Gastrocnemius medialis (tissue), 4 donors: ENCODE results near the gene NGB.

Source experiments
- POLR2A ChIP-seq, 2 donors: fragments of 450-650 bp; IDR thresholded peaks; one replicate each; pipeline ENCODE4 v1.6.1; 2017; ENCODE audit warnings: antibody characterized with exemption in 2 of 2, mild to moderate bottlenecking in 2 of 2, moderate library complexity in 2 of 2
- TF ChIP-seq, protein P1 (sequence below), 5 experiments: fragments of 450-650 bp in 3 of 5; fragments of 200-600 bp in 2 of 5; sonication (generic) in 2 of 5; IDR thresholded peaks in 4 of 5; conservative IDR thresholded peaks in 1 of 5; 1 replicate in 4 of 5; 2 replicates in 1 of 5; pipeline ENCODE4 v1.5.1; 2016 to 2019; ENCODE audit warnings: antibody characterized with exemption in 5 of 5, mild to moderate bottlenecking in 3 of 5, moderate library complexity in 3 of 5

DNA sequence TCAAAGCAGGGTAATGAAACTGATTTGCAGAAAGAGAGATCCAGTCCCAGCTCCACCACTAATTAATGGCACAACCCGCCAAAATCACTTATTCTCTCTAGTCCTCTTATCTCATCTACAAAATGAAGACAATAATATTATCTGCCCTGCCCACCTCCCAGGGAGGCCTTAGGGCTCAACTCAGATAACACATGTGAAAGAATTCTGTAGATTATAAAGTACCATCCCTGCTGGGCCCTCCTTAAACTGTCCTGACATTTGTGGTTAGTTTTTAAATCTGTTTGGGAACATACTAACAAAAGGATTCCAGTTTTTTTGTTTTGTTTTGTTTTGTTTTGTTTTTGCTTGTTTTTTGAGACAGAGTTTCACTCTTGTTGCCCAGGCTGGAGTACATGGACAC is 42.4 kb upstream of the NGB start:
- TF ChIP-seq, protein P1, sequence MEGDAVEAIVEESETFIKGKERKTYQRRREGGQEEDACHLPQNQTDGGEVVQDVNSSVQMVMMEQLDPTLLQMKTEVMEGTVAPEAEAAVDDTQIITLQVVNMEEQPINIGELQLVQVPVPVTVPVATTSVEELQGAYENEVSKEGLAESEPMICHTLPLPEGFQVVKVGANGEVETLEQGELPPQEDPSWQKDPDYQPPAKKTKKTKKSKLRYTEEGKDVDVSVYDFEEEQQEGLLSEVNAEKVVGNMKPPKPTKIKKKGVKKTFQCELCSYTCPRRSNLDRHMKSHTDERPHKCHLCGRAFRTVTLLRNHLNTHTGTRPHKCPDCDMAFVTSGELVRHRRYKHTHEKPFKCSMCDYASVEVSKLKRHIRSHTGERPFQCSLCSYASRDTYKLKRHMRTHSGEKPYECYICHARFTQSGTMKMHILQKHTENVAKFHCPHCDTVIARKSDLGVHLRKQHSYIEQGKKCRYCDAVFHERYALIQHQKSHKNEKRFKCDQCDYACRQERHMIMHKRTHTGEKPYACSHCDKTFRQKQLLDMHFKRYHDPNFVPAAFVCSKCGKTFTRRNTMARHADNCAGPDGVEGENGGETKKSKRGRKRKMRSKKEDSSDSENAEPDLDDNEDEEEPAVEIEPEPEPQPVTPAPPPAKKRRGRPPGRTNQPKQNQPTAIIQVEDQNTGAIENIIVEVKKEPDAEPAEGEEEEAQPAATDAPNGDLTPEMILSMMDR (IDR thresholded peaks at IDR 0.05 in 4 of 5, conservative IDR thresholded peaks at IDR 0.05 in 1 of 5): no peak
- no peak for TF ChIP-seq POLR2A (IDR thresholded peaks at IDR 0.05)
